OCI-LY3 (cell line): ENCODE measurements around the gene SOAT2.

Experiments used
- EZH2phosphoT487 ChIP-seq: fragments of 200-600 bp; shearing (Covaris generic); IDR thresholded peaks from 2 replicates; pipeline ENCODE4 v1.6.1; 2018; ENCODE audit warnings: antibody characterized with exemption, mixed run types, low read depth
- TF ChIP-seq, protein P1 (sequence below): fragments of 200-600, 300-600 bp; sonication (generic); IDR thresholded peaks from 2 replicates; pipeline ENCODE4 v1.5.1; 2014; ENCODE audit warnings: antibody characterized with exemption, low read length, low read depth

DNA sequence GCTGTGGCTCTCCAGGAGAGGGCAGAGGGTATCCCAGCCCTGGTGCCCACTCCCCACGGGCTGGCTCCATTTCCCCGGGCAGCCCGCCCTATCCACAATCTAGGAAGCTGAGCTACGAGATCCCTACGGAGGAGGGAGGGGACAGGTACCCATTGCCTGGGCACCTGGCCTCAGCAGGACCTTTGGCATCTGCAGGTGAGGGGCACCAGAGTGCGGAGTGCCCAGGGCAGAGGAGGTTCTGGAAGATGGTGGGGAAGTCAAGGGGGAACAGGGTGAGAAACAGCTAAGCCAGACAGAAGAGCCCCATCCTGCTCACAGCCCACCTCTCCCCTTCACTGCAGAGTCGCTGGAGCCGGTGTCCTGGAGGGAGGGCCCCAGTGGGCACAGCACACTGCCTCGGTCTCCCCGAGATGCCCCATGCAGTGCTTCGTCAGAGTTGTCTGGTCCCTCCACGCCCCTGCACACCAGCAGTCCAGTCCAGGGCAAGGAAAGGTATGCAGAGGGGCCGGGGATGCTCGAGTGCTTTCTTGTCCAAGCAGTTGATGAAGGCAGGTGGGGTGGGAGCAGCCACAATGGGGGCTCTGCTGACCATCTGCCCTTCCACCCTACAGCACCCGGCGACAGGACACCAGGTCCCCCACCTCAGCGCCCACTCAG is 43.1 kb upstream of the SOAT2 start:
- TF ChIP-seq EZH2phosphoT487 = no peak
- TF ChIP-seq, protein P1, sequence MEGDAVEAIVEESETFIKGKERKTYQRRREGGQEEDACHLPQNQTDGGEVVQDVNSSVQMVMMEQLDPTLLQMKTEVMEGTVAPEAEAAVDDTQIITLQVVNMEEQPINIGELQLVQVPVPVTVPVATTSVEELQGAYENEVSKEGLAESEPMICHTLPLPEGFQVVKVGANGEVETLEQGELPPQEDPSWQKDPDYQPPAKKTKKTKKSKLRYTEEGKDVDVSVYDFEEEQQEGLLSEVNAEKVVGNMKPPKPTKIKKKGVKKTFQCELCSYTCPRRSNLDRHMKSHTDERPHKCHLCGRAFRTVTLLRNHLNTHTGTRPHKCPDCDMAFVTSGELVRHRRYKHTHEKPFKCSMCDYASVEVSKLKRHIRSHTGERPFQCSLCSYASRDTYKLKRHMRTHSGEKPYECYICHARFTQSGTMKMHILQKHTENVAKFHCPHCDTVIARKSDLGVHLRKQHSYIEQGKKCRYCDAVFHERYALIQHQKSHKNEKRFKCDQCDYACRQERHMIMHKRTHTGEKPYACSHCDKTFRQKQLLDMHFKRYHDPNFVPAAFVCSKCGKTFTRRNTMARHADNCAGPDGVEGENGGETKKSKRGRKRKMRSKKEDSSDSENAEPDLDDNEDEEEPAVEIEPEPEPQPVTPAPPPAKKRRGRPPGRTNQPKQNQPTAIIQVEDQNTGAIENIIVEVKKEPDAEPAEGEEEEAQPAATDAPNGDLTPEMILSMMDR = no peak
